ENCODE data around the gene DDX17. TPM values are rescaled to one million over a fixed set of nuclear protein-coding genes. Genes with fewer than 3 reads are reported as not detected.

DDX17 gene
- total and polyA plus RNA-seq, 11 donors: 133 to 202 (median 166) TPM

- H3K9me3 ChIP-seq: no peaks in the 10 kb centered on the region
- TF ChIP-seq, protein P1, sequence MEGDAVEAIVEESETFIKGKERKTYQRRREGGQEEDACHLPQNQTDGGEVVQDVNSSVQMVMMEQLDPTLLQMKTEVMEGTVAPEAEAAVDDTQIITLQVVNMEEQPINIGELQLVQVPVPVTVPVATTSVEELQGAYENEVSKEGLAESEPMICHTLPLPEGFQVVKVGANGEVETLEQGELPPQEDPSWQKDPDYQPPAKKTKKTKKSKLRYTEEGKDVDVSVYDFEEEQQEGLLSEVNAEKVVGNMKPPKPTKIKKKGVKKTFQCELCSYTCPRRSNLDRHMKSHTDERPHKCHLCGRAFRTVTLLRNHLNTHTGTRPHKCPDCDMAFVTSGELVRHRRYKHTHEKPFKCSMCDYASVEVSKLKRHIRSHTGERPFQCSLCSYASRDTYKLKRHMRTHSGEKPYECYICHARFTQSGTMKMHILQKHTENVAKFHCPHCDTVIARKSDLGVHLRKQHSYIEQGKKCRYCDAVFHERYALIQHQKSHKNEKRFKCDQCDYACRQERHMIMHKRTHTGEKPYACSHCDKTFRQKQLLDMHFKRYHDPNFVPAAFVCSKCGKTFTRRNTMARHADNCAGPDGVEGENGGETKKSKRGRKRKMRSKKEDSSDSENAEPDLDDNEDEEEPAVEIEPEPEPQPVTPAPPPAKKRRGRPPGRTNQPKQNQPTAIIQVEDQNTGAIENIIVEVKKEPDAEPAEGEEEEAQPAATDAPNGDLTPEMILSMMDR (IDR thresholded peaks at IDR 0.05): peak in 3 of 12 donors; percentile 11 to 28 (median 24)
- no peak for TF ChIP-seq POLR2A (IDR thresholded peaks at IDR 0.05)
- ATAC-seq (peak in 1 of 4 donors; percentile 19), DNase-seq (peak in 1 of 5 donors; percentile 64)
- WGBS, 4 donors: 65 to 70% (median 69%) methylated on average over 24 to 28 of the region's 28 CpGs
- no peaks in the 10 kb centered on the region for H3K36me3 ChIP-seq
- H3K4me3 ChIP-seq: peak overlapping the region; percentile 44 to 85 (median 68)
- H3K27ac ChIP-seq: peak overlapping the region in 9 of 12 donors; percentile 34 to 83 (median 55)
- H3K27me3 ChIP-seq: peaks cover 0 to 23% (median 0%) of the 10 kb centered on the region in 9 donors
- intact Hi-C loops (cut with DNase I): loop anchor here in 5 of 10 donors (5.0 to 10.0 kb wide), 3 partner anchors 34 to 96 kb away; partner anchors contain the start of gene DDX17 (in 1 of the 5)
- peaks cover 0 to 24% (median 15%) of the 10 kb centered on the region in 12 donors for H3K4me1 ChIP-seq
Measured at GRCh38 chr22:38468443-38469305, 37.4 kb downstream of the DDX17 start.

- peak; percentile 74 to 86 (median 79) for DNase-seq
- peak within 1 kb of the TSS in 9 of 12 donors; percentile 34 to 83 (median 55) for H3K27ac ChIP-seq
- peak within 1 kb of the TSS; percentile 44 to 85 (median 68) for H3K4me3 ChIP-seq
- WGBS, 4 donors: 1 to 3% (median 2%) methylated on average over 35 to 53 of the region's 53 CpGs
- no peaks in the 10 kb centered on the region for H3K9me3 ChIP-seq
- peaks cover 0 to 28% (median 0%) of the 10 kb centered on the region in 9 donors for H3K27me3 ChIP-seq
- intact Hi-C loops (cut with DNase I): loop anchor here in 5 of 10 donors (5.0 to 10.0 kb wide), 3 partner anchors 34 to 97 kb away; partner anchors contain the start of gene DDX17 (in 1 of the 5)
- H3K36me3 ChIP-seq: no peaks in the 10 kb centered on the region
- ATAC-seq: peak; percentile 43 to 86 (median 82)
- TF ChIP-seq POLR2A (IDR thresholded peaks at IDR 0.05): peak in 1 of 2 donors; percentile 27
- TF ChIP-seq, protein P1 (IDR thresholded peaks at IDR 0.05): peak in 1 of 12 donors; percentile 16
- peaks cover 0 to 31% (median 19%) of the 10 kb centered on the region in 12 donors for H3K4me1 ChIP-seq
Measured at GRCh38 chr22:38467904-38468442, 38.1 kb downstream of the DDX17 start, which contains the start of gene KDELR3. KDELR3 (plus strand) TSS chr22:38468096; CDS start chr22:38468234, 138 bp downstream.

- Histone ChIP-seq H3K27ac (peak overlapping the region in 9 of 12 donors; percentile 34 to 83 (median 55)), H3K4me1 (peaks cover 0 to 34% (median 19%) of the 10 kb centered on the region in 12 donors), H3K4me3 (peak overlapping the region; percentile 44 to 85 (median 68)), H3K9me3 (no peaks in the 10 kb centered on the region), H3K27me3 (peaks cover 0 to 32% (median 0%) of the 10 kb centered on the region in 9 donors), H3K36me3 (no peaks in the 10 kb centered on the region)
- peak in 1 of 5 donors; percentile 61 for DNase-seq
- 17 to 36% (median 20%) methylated on average over 15 to 20 of the region's 20 CpGs for WGBS, 4 donors
- intact Hi-C loops (cut with DNase I): loop anchor here in 5 of 10 donors (5.0 to 10.0 kb wide), 3 partner anchors 35 to 97 kb away; partner anchors contain the start of gene DDX17 (in 1 of the 5)
- TF ChIP-seq POLR2A (IDR thresholded peaks at IDR 0.05): no peak
- TF ChIP-seq, protein P1 (IDR thresholded peaks at IDR 0.05): no peak
- ATAC-seq: peak in 3 of 4 donors; percentile 7 to 19 (median 11)
Measured at GRCh38 chr22:38467438-38467903, 38.6 kb downstream of the DDX17 start.

All from heart left ventricle (tissue), 16 donors.